Measurements from ENCODE around the gene PYDC1.
A peak's percentile ranks its signal among the peaks of the same experiment; 100 is the strongest.

PYDC1 gene

GRCh38 chr16:31184888-31185287 is 32.0 kb downstream of the PYDC1 start:
- H3K4me3 ChIP-seq (ENCODE audit: control insufficient read depth, low read depth, low read length) = no peak overlapping the region
- TF ChIP-seq CTCF (IDR thresholded peaks at IDR 0.05; ENCODE audit: control insufficient read depth, insufficient read depth, low read depth, low read length, missing control alignments) = no peak
- DNase-seq (ENCODE audit: low read depth) = no peak

DNA sequence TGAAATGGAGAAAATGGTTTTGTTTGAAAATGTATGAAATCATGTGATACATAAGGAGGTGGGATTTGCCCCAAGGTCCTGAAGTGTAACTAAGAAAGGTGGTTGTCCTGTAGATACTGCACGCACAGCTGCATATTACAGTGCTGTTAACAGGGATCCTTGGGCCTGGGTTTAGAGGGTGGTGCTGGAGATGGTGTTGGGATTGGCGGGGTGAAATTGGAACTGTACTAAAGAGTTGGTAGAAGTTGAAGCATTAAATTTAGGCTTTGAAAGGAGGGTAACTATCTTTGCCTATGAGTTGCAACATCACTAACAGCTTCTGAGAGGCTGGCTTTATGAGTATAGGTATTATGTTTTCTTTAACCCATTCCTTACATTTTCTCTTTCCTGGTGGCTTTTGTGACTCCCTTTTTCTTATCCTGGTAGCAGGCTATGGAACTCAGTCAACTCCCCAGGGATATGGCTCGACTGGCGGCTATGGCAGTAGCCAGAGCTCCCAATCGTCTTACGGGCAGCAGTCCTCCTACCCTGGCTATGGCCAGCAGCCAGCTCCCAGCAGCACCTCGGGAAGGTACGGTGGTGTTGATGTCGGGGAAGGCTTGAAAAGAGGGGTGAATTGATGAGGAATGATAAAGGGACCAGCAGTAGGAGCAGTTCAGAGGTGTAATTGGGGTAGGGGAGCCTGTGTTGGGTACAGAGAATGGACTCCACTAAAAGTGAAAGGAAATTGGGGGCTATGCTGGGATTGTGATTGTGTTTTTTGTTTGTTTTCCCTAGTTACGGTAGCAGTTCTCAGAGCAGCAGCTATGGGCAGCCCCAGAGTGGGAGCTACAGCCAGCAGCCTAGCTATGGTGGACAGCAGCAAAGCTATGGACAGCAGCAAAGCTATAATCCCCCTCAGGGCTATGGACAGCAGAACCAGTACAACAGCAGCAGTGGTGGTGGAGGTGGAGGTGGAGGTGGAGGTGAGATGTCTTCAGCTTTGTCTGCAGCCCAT is 33.2 kb downstream of the PYDC1 start:
- H3K4me3 ChIP-seq (ENCODE audit: control insufficient read depth, low read depth, low read length) = no peak overlapping the region
- TF ChIP-seq CTCF (IDR thresholded peaks at IDR 0.05; ENCODE audit: control insufficient read depth, insufficient read depth, low read depth, low read length, missing control alignments) = no peak
- DNase-seq (ENCODE audit: low read depth) = no peak

GRCh38 chr16:31182391-31182790 is 34.5 kb downstream of the PYDC1 start:
- H3K4me3 ChIP-seq (ENCODE audit: control insufficient read depth, low read depth, low read length) = peak overlapping the region; percentile 90
- TF ChIP-seq CTCF (IDR thresholded peaks at IDR 0.05; ENCODE audit: control insufficient read depth, insufficient read depth, low read depth, low read length, missing control alignments) = no peak
- DNase-seq (ENCODE audit: low read depth) = no peak

- TF ChIP-seq CTCF (IDR thresholded peaks at IDR 0.05; ENCODE audit: control insufficient read depth, insufficient read depth, low read depth, low read length, missing control alignments) = no peak
- peak overlapping the region; percentile 90 for H3K4me3 ChIP-seq (ENCODE audit: control insufficient read depth, low read depth, low read length)
- no peak for DNase-seq (ENCODE audit: low read depth)
Observed at GRCh38 chr16:31181102-31181830, 35.7 kb downstream of the PYDC1 start.

DNA sequence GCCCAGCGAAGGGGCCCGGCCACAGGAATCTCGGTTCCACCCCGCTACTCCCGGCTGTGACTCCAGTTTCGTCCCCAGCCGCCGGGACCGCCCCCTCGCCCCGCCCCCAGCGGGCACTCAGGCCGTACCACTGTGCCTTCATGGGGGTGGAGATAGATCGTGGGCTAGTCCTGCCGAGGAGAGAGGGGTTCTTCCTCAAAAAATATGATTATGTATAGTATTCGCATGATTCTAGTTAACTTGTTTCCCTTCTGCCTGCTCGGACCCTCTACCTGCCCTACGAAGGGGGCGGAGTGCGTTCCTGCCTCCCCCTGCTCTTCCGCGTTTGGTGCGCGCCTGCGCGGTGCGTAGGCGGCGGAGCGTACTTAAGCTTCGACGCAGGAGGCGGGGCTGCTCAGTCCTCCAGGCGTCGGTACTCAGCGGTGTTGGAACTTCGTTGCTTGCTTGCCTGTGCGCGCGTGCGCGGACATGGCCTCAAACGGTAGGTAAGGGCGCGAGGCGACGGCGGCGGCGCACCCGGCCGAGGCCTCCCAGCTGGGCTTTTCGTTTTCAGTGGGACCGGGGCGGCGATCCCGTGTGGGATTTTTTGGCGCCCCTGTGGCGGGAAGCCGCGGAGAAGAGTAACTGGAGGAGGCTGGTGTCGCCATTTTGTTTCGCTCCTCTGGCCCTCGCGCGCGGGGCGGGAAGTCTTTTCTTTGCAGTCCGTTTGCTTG is 37.0 kb downstream of the PYDC1 start, which contains the start of gene FUS:
FUS (plus strand) TSS at position 393 of the 713 bp plus-strand sequence; CDS start at position 469, 76 bp downstream.
- DNase-seq (ENCODE audit: low read depth) = peak; percentile 54
- H3K4me3 ChIP-seq (ENCODE audit: control insufficient read depth, low read depth, low read length) = peak within 1 kb of the TSS; percentile 90
- no peak for TF ChIP-seq CTCF (IDR thresholded peaks at IDR 0.05; ENCODE audit: control insufficient read depth, insufficient read depth, low read depth, low read length, missing control alignments)

- H3K4me3 ChIP-seq (ENCODE audit: control insufficient read depth, low read depth, low read length) = peak overlapping the region; percentile 90
- no peak for TF ChIP-seq CTCF (IDR thresholded peaks at IDR 0.05; ENCODE audit: control insufficient read depth, insufficient read depth, low read depth, low read length, missing control alignments)
- DNase-seq (ENCODE audit: low read depth) = no peak
Observed at GRCh38 chr16:31179219-31179746, 37.7 kb downstream of the PYDC1 start.

All from AG09309 (cell line).